Activated CD4-positive, CD25-positive, alpha-beta regulatory T cell (primary cell): ENCODE data around the gene TCERG1.

Experiments used
- DNase-seq, 4 experiments: peaks; one replicate each; lab custom pipeline; 2025; lab: John Stamatoyannopoulos, UW

The TCERG1 gene

GRCh38 chr5:146446861-146447733 is at the start of gene TCERG1:
TSS of gene TCERG1 (plus strand) at chr5:146447333. CDS start at chr5:146447350, 17 bp downstream.
- DNase-seq = peak; percentile 90 to 96 (median 92)

DNA sequence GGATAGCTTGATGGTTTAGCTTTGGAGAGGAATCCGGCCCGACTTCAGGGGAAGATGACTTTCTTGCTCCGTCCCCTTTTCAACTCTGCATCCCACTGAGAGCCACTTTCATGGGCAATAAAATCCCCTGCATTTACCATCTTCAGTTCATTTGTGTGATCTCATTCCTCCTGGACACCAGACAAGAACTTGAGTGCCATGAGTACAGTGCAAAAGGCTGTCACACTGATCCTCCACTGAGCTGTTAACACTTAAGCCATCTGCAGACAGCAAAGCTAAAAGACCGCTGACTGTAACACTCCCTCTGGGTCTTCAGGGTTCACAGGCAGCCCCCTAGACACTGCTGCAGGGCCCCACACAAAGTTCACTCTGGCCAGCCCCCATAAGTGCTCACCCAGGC is 48.3 kb upstream of the TCERG1 start:
- no peak for DNase-seq

- DNase-seq = no peak
Measured at GRCh38 chr5:146399481-146399880, 47.7 kb upstream of the TCERG1 start.

DNA sequence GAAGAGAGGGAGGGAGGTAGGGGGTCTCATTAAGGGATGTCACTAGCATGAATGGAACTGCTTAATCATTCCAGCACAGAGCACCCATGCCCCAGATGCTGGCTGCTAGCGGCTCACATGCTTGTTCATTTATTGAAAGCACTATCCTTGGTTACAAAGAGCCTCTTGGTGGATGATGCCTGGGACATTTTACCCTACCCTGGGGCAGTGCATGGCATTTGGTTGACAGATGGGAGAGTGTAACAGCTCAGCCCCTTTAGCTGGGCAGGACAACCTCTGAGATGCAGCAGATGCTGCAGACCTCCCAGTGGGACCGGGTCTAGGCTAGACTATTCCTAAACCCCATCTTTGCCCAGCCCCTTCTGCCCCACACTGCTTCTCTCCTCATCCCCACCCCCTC is 46.9 kb upstream of the TCERG1 start:
- DNase-seq = no peak

DNA sequence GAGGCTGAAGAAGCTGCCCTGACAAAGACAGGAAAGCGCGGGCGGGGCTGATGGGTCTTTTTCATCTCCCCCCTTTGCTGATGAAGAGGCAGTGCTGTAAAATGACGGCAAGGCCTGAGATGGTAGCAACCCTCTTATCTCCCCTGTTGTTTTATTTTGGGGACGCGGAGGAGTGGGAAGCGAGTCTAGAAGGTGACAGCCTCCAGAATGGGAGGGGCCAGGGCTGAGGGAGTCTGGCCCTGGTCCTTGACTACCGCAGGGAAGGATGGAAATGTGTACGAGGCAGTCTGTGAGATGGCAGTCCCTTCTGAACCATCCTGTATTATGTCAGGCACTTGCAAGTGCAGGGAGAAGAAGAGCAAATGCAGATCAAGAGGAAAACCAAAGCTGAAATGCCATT is 46.1 kb upstream of the TCERG1 start:
- DNase-seq = no peak

DNA sequence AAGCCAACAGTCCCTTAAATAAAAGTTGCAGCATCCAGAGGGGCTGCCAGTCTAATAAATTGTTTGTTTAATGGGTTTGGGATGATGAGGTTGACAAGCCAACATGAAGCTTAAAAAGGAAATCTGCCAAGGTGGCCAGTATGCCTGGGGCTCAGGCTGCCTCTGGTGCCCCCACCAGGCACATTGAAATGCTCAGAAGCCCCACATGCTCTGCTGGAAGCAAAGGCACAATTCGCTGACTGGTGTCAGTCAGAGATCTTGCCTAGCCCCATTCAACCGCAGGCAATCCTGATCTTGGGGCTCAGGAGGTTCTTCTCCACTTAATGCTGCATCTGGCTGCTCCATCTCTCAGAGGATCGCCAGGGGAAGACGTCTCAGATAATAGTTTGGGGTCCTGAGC is 44.2 kb upstream of the TCERG1 start:
- no peak for DNase-seq

DNA sequence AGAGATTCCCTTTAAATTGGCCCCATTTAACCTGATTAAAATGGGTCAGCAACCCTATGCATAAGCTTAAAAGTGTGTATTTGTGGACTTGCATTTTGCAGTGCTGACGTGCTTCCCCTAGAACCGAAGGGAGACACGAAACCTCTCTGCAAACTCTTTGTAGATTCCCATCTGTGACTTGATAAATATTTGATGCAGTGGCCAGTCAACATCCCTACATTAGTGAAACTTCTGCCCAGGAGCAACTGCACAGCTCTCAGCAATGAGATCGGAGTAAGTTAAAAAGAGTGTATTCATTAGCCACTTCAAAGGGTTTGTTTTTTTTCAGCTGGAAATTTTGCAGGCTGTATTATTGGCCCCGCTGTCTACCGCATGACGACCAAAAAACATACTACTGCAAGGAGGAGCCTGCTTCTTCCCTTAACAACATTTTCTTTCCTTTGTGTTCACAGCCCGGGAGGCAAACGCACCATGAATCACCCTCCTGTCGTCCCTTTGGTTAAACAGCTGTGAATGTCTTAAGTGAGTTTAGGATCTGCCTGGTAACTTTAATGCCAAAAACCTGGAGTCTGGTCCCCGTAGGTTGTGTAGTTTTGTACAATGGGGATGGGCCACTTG is 38.0 kb upstream of the TCERG1 start:
- no peak for DNase-seq

DNA sequence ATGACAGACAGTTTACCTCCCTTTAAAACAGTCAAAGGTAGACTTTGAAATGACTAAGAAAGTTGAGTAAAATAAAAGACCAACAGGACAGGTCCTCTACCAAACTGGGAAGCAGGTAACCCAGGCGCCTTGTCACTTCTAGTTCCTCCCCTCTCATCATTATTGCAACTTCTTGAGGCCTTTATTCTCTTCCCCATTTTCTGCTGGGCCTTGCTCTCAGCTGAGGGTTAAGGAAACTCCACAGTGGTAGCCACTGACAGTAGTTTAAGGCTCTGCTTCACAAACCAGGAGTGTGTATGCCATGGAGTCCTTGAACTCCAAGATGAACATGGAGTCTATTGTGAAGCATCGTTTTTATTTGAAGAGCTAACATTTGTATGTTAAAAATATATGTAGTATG is 36.9 kb upstream of the TCERG1 start:
- DNase-seq = no peak

DNA sequence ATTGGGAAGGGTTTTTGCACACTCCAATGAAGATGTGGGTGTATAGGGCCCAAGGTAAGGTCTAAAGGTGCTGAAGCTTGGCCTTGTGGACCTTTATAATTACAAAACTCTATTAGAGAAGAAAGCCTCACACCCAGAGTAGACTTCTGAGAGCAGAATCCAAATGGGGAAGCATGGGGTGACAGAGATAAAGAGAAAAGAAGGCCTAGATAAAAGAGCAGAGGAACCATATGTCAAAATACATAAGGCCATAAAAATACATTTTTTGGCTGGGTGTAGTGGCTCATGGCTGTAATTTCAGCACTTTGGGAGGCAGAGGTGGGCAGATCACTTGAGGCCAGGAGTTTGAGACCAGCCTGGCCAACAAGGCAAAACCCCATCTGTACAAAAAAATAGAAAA is 27.4 kb upstream of the TCERG1 start:
- DNase-seq = no peak

DNA sequence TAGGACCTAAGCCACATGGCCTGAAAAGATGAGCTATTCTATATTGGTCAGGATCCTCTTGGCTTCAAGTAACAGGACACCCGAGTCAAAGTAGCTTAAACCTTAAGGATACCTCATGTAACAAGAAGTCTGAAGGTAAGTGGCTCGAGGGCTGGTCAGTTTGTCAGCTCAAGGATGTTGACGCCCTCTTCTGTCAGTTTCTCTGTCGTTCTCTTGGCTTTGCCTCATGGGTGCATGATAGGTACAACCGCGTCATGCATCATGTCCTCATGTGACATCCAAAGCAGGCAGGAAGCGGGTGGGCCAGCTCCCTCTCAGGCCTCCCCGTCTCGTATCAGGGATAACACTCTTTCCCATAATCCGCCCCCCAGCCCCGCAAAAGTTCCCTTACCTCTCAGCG is 22.1 kb upstream of the TCERG1 start:
- no peak for DNase-seq

GRCh38 chr5:146426305-146426704 is 20.8 kb upstream of the TCERG1 start:
- DNase-seq = no peak

DNA sequence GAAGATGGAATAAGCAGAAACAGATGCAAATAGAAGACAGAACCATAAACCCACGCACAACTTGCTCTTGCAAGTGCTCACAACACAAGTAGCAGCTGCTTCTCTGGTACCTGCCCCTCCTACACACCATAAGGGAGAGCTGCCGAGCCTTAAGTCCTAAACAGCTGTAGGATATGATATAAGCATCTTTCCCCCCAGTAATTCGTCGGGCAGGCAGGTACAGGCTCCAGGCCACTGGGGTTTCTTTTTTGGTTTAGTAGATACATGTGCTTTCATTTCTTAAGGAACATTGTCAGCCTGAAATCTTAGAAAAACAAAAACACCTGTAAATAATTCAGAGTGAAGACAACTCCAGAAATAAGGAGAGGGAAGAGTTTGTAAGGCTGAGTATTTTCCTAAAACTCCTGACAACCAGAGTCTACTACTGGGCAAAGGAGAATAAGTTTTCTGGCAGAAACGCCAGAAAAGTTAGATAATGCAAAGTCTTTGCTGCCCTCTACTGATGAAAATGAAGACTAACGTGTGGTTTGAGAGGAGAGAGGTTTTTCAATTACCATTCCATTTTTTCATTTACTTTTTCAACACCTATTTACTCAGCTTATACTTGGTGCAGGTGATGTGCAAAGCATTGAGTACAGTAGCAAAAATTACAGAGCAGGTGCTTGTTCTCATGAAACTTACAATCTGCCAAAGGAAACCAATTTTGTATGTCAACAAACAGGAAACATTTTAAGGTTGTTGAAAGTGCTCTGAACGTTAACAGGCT is 20.1 kb upstream of the TCERG1 start:
- DNase-seq = no peak

GRCh38 chr5:146427619-146427997 is 19.5 kb upstream of the TCERG1 start:
- DNase-seq = no peak

DNA sequence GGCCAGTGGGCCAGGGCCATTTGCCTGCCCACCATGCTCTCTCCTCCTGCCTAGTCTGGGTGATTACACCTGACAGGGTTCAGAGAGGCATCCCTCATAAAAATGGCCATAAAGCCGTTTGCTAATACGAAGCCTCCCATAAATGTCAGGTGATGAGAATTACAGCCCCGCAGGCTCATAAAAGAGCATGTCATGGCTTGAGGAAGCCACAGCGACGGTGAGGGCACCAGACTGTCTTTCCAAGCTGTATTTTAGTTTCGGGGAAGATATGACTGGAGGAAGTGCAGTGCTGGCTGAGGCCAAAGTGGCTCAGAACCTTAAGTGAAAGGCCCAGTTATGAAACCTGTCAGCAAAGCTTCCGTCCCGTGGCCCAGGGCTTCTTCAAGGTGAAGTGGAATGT is 18.5 kb upstream of the TCERG1 start:
- no peak for DNase-seq

- DNase-seq = no peak
Measured at GRCh38 chr5:146440353-146440752, 6.8 kb upstream of the TCERG1 start.

GRCh38 chr5:146440870-146441495 is 6.2 kb upstream of the TCERG1 start:
- no peak for DNase-seq

DNA sequence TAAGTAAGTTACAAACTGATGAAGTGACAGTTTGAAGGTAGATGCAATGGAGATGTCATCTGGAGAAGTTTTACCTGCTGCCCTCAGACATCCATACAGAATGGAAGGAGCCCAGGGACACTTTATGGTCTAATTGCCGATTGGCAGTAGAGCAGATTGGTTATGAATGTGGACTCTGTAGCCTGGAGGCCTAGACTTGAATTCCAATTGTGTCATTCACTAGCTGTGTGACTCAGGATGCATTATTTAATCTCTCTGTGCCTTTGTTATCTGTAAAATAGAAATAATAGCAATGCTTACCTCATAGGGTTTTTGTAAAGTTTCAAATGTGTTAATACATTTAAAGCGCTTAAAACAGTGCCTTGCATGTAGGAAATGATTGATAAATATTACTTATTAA is 5.2 kb upstream of the TCERG1 start:
- no peak for DNase-seq

DNA sequence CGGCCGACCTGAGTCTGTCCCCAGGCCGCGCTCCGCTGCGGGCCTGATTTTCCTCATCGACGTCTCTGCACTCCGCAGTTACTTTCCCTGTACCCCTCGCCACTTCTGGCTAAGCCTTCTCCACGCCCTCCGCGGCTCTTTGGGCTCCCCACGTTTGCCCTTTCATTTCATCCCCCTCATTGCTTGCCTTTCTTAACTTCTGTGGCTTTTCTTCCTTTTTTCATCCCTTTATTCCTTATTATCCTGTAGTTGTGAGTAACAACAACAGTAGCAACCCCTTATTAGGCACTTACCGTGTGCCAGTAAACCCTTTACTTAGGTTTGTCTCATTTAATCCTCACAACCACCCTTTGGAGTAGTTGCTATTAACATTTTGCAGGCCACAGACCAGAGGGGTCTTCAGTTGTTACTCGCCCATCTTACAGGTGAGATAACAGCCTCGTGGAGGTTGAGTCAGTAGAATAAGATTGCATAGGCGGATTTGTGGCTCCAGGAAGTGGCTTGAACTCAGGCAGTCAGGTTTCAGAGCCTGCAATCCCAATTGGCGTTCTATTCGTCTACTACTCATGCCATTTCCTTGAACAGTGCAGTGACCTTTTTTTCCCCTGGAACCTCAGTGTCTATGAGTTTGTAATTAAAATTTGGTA is 724 bp downstream of the TCERG1 start:
- DNase-seq = peak in 1 of 4 experiments; percentile 43

- no peak for DNase-seq
Measured at GRCh38 chr5:146448783-146449519, 1.8 kb downstream of the TCERG1 start.

DNA sequence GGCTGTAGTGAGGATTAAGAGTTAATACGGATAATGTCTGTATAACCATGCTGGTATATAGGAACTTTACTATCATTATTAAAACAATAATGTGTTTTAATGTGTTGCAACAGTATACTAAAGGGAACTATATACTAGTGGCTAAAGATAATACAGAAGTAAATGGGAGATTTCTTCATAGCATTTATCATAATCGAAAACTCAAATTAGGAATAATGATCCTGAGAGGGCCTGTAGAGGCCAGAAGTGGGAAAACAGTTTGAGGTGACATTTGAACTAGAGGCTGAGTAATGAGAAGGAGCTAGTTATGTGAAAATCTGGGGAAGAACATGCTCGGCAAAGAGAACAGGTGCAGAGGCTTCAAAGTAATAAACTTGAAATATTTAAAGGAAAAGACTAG is 2.9 kb downstream of the TCERG1 start:
- DNase-seq = no peak

DNA sequence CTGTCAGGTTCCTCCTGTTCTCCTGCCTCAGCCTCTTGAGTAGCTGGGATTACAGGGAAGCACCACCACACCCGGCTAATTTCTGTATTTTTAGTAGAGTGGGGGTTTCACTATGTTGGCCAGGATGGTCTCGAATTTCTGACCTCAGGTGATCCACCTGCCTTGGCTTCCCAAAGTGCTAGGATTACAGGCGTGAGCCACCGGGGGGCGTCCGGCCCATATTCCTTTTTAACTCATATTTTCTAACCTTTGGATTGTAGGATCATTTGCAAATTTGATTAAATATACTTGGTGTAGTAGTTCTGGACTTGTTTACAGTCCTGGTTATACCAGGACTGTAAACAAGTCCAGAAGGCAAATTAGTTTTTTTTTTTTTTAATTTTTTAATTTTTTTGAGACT is 4.3 kb downstream of the TCERG1 start:
- DNase-seq = no peak
